HG03354 (cell line): ENCODE data around the gene CNGB1.
"Not testable (repeated sequence)": the region's sequence is repeated elsewhere in the genome, so short reads cannot be mapped to it uniquely, and the experiment has no call there.

Experiments
- ATAC-seq: cut with Tn5 transposase; IDR thresholded peaks from one replicate; pipeline ENCODE4 v1.9.1; 2021; ENCODE audit warnings: mild to moderate bottlenecking; ENCODE audit not compliant: unreplicated experiment, poor library complexity, severe bottlenecking

Gene CNGB1

GRCh38 chr16:57915267-57915666, 55.7 kb downstream of the CNGB1 start:
- no peak for ATAC-seq

- no peak for ATAC-seq
Measured at GRCh38 chr16:57914244-57915173, 56.4 kb downstream of the CNGB1 start.

- no peak for ATAC-seq
Measured at GRCh38 chr16:57912529-57913260, 58.2 kb downstream of the CNGB1 start.

DNA sequence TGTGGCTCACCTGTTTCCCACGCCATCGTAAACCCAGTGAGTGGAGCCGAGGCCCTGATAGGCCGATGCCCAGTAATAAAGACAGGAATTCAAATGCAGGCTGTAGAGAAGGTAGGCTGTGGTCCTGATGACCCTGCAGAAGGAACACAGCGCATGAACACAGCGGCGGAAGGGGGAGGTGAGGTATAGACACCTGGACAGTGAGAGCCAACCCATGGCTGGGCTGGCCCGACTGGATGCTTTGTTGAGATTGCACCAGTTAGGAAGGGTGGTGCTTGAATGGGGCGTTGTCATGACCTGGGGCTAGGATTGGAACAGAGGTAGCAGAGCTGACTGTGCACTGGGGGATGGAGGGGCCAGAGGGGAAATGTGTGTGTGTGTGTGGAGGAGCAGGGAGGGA, 59.2 kb downstream of the CNGB1 start:
- no peak for ATAC-seq

- no peak for ATAC-seq
Measured at GRCh38 chr16:57910696-57911095, 60.2 kb downstream of the CNGB1 start.

DNA sequence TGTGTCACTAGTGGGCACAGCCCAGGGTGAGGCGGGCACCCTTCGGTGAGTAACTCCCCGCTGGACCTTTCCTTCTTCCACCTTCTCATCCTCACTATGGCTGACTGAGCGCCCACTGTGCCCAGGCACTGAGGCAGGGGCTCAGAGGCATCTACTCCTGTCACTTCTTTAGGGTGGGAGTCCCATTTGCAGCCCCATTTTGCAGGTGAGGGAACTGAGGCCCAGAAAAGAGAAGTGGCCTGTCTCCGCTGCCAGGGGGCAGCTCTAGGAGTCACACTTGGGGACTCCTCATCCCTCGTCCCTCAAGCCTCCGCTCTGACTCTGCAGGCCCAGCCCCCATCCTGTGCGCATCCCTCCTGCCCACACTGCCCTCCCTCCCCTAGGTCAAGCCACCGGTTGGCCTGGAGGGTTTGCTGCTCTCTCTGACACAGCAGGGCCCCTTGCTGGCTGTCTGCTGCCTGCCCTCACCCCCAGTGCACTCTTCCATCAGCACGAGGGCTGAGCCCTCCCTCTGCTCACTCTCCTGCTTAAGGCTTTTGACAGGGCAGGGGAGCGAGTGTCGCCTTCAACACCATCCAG, 62.4 kb downstream of the CNGB1 start:
- ATAC-seq: no peak

- ATAC-seq: no peak
Measured at GRCh38 chr16:57906382-57907316, 64.3 kb downstream of the CNGB1 start.

DNA sequence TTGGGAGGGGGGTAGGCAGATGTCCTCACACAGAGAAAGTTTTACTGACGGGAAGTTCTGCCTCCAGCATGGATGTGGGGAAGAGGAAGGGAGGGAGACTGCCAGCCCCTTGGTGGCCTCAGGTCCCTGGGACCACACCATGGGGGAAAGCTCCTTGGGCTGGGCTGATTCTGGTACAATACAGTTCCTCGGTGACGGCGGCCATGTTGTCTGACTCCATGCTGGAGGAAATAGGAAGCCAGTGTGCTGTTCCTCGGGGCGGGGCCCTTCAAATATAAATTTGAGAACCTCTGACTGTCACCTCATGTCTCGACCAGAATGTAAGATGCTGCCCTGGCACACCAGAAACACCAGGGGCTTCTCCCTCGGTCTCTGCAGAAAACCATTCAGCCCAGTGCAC, 66.8 kb downstream of the CNGB1 start:
- ATAC-seq: no peak

GRCh38 chr16:57903656-57904055, 67.3 kb downstream of the CNGB1 start:
- ATAC-seq: no peak

DNA sequence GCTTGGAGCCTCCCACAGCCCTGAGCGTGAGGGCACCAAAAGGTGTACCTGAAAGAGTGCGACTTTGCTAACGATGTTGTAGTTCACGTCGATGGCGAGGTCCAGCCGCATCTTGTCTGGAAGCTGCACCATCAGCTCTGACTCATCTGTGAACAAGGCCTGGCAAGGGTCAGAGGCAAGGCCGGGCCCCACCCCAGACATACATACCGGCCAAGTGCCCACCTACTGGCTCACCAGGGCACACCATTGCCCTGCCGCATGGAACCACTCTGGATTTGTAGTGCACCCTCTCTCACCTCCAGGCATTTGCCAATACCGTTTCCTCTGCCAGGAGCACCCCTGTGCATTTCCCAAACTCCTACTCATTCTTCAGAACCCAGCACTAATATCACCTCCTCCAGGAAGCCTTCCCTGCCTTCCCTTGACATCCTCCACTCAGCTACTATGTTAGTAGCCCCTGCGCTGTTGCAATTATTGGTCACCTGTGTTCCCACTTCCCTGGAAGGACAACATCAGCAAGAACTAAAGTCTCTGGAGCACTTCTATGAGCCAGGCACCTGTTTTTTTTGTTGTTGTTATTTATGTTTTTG, 69.4 kb downstream of the CNGB1 start:
- ATAC-seq: no peak

DNA sequence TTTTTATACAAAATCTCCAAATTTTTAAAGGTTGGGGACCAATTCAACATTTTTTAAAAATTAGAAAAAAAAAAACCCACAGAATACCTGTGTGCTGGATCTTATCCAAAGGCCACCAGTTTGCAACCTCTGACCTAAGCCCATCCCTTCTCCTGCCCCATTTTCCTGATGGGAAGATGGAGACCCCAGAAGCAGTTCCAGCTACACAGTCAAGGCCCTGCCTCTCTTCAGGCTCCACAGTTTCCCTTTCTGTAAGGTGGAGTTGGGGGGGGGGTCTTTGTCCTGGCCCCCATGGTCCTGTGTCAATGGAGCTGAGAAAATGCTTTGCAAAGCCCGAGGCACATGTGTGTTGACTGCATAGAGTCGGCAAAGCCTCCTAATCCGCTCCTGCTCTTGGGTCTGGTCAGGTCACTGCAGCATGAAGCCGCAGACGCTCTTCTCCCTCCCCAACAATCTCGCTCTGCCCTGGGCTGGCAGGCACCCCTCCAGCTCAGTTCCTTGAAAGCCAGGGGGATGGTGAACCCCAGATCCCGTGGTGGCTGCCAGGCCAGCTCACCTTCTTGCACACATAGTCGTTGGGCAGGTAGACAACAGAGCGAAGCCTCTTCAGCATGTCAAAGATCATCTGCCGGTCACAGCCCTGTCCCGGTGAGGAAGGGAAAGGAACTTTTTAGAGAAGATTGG, 70.0 kb downstream of the CNGB1 start:
- ATAC-seq: no peak

- ATAC-seq: no peak
Measured at GRCh38 chr16:57899771-57900661, 70.9 kb downstream of the CNGB1 start.

DNA sequence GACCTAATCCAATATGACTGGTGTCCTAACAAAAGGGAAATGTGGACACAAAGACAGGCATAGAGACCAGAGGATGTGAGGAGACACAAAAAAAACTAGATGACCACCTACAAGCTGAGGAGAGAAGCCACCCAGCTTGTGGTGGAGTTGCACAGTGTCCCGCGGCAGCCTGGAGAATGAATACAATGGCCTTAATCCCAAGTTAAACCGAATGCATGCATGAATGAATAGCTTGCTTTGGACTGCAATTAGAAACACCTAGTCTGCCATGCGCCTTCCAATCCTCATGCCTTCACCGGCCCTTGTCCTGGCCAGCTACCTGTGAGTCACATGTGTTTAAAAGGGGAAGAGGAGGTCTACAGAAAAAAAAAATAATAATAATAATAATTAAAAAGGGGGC, 72.0 kb downstream of the CNGB1 start:
- ATAC-seq: no peak

GRCh38 chr16:57897996-57898395, 72.9 kb downstream of the CNGB1 start:
- no peak for ATAC-seq

DNA sequence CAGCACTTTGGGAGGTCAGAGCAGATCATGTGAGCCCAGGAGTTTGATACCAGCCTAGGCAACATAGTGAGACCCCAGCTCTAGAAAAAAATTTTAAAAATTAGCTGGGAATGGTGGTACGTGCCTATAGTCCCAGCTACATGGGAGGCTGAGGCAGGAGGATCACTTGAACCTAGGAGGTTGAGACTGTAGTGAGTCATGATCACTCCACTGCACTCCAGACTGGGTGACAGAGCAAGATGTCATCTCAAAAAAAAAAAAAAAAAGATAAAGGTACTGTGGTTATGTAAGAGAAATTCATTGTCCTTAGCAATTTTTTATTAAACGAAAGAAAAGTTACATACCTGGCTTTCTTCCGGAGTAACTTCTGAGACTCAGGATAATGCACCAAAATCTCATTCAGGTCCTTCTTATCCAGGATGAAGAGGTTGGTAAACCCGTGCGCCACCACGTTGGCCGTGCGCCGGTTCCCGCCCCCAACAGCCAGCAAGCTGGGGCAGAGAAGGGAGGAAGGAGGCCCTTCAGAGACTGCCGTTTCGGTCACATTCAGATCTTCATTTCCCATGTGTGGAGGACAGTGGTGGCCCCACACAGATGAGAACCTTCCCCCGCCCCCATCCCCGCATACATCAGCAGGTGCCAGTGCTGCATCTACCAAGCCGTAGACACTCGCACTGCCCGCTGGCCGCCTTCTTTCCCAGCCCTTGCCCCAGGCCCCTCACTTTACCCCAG, 73.7 kb downstream of the CNGB1 start:
- ATAC-seq: no peak

- not testable (repeated sequence) for ATAC-seq
Measured at GRCh38 chr16:57895081-57895547, 75.8 kb downstream of the CNGB1 start.
